Skeletal muscle satellite cell (primary cell): ENCODE measurements around the gene AFG3L2.

Experiments
- H3K27me3 ChIP-seq: 2 replicates; pipeline ENCODE4 v1.7.0; 2013; ENCODE audit warnings: low read length; ENCODE audit not compliant: control insufficient read depth, insufficient read depth
- H3K36me3 ChIP-seq: 2 replicates; pipeline ENCODE4 v1.7.0; 2013; ENCODE audit warnings: mild to moderate bottlenecking, control low read depth, low read length; ENCODE audit not compliant: insufficient read depth
- H3K4me1 ChIP-seq: 2 replicates; pipeline ENCODE4 v1.7.0; 2013; ENCODE audit warnings: low read length; ENCODE audit not compliant: control insufficient read depth, insufficient read depth
- H3K4me2 ChIP-seq: 2 replicates; pipeline ENCODE4 v1.7.0; 2013; ENCODE audit warnings: mild to moderate bottlenecking, low read length
- H3K4me3 ChIP-seq: 2 replicates; pipeline ENCODE4 v1.7.0; 2013; ENCODE audit warnings: low read length
- H3K9ac ChIP-seq: 2 replicates; pipeline ENCODE4 v1.7.0; 2013; ENCODE audit warnings: mild to moderate bottlenecking, low read depth, low read length, moderate library complexity
- H3K9me3 ChIP-seq: replicated peaks from 2 replicates; pipeline ENCODE4 v1.7.0; 2013; ENCODE audit warnings: mild to moderate bottlenecking, control low read depth, low read length

AFG3L2 gene

DNA sequence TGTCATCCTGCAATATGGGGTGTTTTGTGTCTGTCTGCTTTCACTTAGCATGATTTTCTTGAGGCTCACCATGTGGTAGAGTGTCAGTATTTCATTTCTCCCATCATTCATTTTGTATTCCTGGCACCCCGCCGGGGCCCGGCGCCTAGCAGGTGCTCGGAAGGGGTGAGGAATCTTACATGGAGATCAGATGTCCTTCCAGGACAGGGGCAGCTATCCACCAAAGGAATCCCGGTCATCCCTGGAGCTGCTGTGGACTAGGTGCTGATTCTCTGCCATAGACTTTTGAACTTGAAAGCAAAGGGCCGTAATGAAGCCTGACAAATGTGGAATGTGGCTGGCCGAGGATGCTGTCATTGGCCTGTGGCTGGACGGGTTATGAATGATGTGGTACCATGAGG lies 33.1 kb upstream of the AFG3L2 start:
- peaks cover 2% of the 10 kb centered on the region for H3K27me3 ChIP-seq
- H3K4me3 ChIP-seq: peak overlapping the region; percentile 21

DNA sequence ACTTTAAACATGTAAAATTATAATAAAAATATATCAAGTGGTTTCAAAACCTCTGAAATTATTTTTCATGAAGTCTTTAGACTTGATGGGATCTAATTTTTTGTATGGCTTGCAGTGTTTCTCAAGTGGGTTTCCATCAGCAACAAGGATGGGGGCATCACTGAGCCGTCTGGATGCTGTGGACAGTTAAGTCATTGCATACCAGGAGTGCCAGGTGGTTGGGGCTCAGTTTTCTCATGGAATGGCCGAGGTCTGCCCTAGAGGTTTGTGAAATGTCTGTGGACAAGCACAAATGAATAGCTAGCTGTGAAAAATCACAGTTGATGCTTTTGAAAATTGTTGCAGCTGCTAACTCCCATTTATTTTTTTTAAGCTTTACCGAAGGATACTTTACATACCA lies 32.4 kb upstream of the AFG3L2 start:
- Histone ChIP-seq H3K27me3 (peaks cover 2% of the 10 kb centered on the region), H3K4me3 (peak overlapping the region; percentile 21), H3K36me3 (no peaks in the 10 kb centered on the region), H3K9ac (no peak overlapping the region), H3K9me3 (no peaks in the 10 kb centered on the region), H3K4me1 (peaks cover 17% of the 10 kb centered on the region), H3K4me2 (peak overlapping the region; percentile 38)

More for the DNA sequence above, 33.1 kb upstream of the AFG3L2 start:
- H3K4me2 ChIP-seq: peak overlapping the region; percentile 38
- H3K4me1 ChIP-seq: peaks cover 17% of the 10 kb centered on the region
- H3K9ac ChIP-seq: no peak overlapping the region
- no peaks in the 10 kb centered on the region for H3K36me3 ChIP-seq
- H3K9me3 ChIP-seq: no peaks in the 10 kb centered on the region

DNA sequence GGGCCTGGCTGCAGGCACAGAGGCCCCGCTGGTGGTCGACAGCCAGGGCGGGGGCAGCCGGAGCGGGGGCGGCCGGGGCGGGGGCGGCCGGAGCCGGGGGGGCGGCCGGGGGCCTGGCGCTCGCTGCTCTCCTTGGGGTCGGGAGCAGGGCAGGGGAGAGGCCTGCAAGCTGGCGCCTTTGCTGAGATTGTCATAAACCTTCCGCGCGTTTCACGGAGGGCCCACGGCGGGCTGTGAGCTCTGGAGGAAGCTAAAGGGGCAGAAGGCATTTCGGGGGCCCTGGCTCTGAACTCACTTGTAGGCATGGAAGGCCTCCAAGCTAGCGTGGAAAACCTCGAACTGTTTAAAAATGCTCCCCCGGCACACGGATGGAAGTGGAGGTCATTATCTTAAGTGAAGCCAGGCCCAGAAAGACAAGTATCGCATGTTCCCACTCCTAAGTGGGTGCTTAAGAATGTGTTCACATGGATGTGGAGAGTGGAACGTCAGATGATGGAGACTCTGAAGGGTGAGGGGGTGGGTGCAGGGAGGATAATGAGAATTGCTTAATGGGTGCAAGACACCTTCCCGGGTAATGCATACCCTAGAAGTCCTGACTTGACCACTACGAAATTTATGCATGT lies 31.3 kb upstream of the AFG3L2 start:
- no peaks in the 10 kb centered on the region for H3K9me3 ChIP-seq
- H3K9ac ChIP-seq: peak overlapping the region; percentile 85
- no peaks in the 10 kb centered on the region for H3K36me3 ChIP-seq
- peak overlapping the region; percentile 87 for H3K4me2 ChIP-seq
- H3K4me3 ChIP-seq: peak overlapping the region; percentile 73
- peaks cover 25% of the 10 kb centered on the region for H3K4me1 ChIP-seq
- peaks cover 2% of the 10 kb centered on the region for H3K27me3 ChIP-seq

DNA sequence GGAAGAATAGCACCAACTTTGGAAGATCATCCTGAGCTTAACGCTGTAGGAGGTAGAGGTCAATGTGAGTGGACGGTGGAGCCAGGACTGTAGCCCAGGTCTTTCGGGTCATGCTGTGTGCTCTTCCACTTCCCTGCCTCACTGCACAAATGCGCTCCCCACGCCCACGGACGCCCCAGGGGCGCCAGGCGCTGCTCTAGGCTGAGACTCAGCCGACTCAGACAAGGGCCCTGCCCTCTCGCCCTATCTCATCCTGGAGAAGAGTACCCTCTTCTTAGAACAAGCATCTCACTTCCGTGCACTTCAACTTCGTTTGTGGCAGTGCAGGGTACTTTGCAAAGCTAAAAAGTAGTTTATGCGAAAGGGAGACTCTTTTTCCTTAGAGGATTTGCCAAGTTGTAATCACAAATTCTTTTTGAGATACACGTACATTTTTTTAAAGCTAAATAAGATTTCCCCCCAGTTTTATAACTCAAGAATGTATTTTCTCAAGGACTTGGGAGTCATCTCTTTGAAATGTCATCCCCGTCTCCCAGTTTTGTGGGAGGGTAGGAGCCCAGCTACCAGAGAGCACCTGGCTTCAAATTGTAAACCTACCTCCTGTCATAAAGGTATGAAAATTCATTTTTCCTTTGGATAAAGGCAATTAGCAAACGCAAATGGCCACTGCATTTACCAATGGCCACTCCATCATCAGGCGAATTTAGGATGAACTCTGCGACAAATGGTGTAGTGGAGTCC lies 29.5 kb upstream of the AFG3L2 start:
- Histone ChIP-seq H3K4me3 (no peak overlapping the region), H3K4me2 (no peak overlapping the region), H3K36me3 (no peaks in the 10 kb centered on the region), H3K4me1 (peaks cover 28% of the 10 kb centered on the region), H3K9me3 (no peaks in the 10 kb centered on the region), H3K9ac (no peak overlapping the region), H3K27me3 (peaks cover 2% of the 10 kb centered on the region)

DNA sequence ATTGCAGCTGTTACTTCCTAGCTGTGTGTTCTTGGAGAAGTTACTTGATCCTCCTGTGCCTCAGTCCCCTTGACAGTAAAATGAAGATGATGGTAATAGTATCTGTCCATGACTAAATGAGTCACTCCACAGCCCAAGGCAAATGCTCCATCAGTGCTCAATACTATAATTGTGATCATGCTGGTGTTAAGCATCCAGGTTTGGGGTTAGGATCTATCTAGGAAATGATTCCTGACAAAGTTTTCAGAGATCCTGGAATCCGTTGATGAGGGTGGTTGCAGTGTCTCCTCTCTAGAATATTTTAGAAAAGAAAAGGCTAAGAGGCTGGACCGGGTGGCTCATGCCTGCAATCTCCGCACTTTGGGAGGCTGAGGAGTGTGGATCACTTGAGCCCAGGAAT lies 28.0 kb upstream of the AFG3L2 start:
- Histone ChIP-seq H3K27me3 (peaks cover 2% of the 10 kb centered on the region), H3K4me1 (peaks cover 26% of the 10 kb centered on the region)

DNA sequence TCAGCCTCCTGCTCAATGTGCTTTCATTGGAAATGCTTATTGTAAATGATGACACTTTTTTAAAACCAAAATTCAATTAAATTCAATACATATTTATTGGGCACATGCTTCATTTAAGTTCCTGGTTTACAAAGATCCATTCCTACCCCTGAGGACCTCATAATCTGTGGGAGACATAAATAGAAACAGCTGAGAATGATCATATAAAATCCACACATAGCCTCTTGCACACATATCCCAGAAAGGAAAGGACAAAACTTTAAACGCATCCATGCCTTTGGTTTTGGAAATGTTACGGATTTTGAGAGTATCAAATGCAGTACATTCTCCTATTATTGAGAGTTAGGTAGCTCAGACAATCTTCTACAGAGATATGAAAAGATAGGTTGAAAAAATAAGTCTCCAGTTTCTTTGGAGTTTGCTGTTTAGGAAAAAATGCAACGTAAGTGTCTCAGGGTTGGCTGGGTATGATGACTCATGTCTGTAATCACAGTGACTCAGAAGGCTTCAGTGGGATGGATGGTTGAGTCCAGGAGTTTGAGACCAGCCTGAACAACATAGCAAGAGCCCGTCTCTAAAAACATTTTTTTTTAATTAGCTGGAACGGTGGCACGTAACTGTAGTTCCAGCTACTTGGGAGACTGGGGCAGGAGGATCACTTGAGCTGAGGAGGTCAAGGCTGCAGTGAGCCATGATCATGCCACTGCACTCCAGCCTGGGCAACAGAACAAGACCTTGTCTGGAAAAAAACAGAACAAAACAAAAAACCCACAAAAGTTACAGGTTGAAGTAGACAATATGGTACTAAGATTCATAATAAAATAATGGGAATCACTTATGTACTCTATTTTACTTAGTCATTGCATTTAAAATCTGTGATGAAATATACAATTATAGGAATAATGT lies 26.8 kb upstream of the AFG3L2 start:
- Histone ChIP-seq H3K36me3 (no peaks in the 10 kb centered on the region), H3K4me3 (no peak overlapping the region), H3K9ac (no peak overlapping the region), H3K4me1 (peaks cover 14% of the 10 kb centered on the region), H3K4me2 (peak overlapping the region; percentile 38), H3K27me3 (peaks cover 2% of the 10 kb centered on the region), H3K9me3 (no peaks in the 10 kb centered on the region)

More for the DNA sequence above, 28.0 kb upstream of the AFG3L2 start:
- Histone ChIP-seq H3K9ac (no peak overlapping the region), H3K4me2 (no peak overlapping the region), H3K9me3 (no peaks in the 10 kb centered on the region), H3K4me3 (no peak overlapping the region), H3K36me3 (no peaks in the 10 kb centered on the region)

DNA sequence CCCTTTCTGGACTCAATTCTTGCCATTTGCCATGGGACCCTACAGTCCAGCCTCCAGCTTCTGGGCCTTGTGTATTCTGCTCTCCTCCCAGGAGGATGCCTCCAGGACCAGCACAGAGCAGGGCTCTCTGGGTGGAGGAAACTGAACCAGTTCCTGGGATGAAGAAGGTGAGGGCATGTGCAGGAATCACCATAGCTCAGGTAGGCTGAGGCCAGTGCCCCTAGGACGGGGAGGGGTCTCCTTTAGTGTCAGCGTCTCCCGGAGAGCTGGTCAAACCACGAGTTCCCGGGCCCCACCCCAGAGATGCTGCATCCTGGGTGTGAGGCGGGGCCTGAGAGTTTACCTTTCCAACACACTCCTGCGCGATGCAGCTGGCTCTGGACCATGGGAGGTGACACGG lies 24.9 kb upstream of the AFG3L2 start:
- Histone ChIP-seq H3K9ac (no peak overlapping the region), H3K36me3 (no peaks in the 10 kb centered on the region), H3K27me3 (peaks cover 2% of the 10 kb centered on the region), H3K9me3 (no peaks in the 10 kb centered on the region), H3K4me2 (no peak overlapping the region), H3K4me1 (peaks cover 10% of the 10 kb centered on the region), H3K4me3 (no peak overlapping the region)

DNA sequence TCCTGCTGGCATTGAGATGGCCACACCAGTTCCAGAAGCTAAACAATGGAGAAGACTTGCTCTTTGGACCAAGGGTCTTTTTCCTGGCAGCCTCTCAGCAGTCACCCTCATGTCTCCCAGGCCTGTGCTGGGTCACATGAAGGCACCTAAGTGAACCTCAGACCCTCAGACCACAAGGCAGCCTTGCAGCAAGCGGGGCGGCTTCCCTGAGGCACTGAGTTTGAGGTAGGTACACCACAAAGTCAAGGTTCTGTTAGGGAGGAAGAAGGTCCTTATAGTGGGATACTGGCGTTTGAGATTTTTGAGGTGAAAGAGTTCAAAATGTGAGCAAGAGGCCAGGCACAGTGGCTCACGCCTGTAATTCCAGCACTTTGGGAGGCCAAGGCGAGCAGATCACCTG lies 22.2 kb upstream of the AFG3L2 start:
- Histone ChIP-seq H3K4me1 (peaks cover 10% of the 10 kb centered on the region), H3K4me3 (no peak overlapping the region), H3K9me3 (no peaks in the 10 kb centered on the region), H3K4me2 (no peak overlapping the region), H3K9ac (no peak overlapping the region), H3K36me3 (no peaks in the 10 kb centered on the region), H3K27me3 (no peaks in the 10 kb centered on the region)

DNA sequence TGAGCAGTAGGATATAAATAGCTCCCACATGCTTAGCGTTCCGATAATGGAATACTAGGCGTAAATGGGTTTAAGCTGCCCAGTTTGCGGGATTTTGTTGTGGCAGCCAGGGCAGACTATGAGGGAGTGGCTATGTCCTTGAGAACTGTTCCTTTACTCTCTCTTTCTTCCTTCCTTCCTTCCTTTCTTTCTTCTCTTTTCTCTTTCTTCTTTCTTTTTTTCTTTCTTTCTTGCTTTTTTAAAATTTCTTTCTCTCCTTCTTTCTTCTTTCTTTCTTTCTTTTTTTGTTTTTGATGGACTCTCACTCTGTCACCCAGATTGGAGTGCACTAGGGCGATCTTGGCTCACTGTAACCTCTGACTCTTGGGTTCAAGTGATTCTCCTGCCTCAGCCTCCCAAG lies 21.6 kb upstream of the AFG3L2 start:
- Histone ChIP-seq H3K9ac (no peak overlapping the region), H3K27me3 (no peaks in the 10 kb centered on the region), H3K9me3 (no peaks in the 10 kb centered on the region), H3K36me3 (no peaks in the 10 kb centered on the region), H3K4me2 (no peak overlapping the region), H3K4me1 (peaks cover 12% of the 10 kb centered on the region), H3K4me3 (no peak overlapping the region)

DNA sequence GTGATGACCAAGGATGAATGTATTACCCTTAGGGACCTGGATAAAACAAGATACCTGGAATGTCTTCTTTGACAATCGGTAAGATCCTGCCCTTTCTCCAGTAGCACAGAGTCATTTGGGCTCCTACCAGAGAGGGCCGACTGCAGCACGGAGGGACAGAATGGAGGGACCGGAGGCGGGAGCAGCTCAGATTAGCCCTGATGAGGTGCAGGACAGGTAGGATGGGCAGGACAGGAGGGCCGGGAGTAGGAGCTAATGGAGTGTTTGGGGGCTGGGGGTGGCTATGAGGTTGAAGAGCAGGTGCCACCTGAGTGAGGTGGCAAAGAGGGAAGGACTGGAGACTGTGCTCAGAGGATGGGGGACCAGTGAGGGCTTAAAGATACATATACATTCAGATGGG lies 20.8 kb upstream of the AFG3L2 start:
- no peak overlapping the region for H3K4me2 ChIP-seq
- H3K9me3 ChIP-seq: no peaks in the 10 kb centered on the region
- H3K4me1 ChIP-seq: peaks cover 8% of the 10 kb centered on the region
- no peak overlapping the region for H3K9ac ChIP-seq
- H3K4me3 ChIP-seq: no peak overlapping the region
- H3K36me3 ChIP-seq: no peaks in the 10 kb centered on the region
- H3K27me3 ChIP-seq: no peaks in the 10 kb centered on the region

DNA sequence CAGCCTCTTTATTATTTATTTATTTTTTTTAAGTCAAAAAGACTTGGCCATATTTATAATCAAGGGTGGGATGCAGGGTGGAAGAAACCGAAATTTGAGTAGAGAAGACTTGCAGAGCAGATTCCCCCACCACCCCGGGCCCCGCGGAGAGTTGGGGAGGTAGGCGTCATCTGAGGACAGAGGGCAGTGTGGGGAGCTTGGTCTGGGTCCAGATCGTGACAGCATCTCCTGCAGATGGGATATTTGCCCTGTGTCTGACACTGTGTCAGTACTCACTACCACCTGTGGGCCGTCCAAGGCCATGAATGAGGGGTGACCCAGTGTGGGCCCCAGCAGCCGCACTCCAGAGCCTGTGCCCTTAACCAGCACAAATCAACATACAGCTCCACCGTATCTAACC lies 20.2 kb upstream of the AFG3L2 start:
- Histone ChIP-seq H3K4me2 (no peak overlapping the region), H3K27me3 (no peaks in the 10 kb centered on the region), H3K4me3 (no peak overlapping the region), H3K4me1 (peaks cover 8% of the 10 kb centered on the region), H3K9ac (no peak overlapping the region), H3K36me3 (no peaks in the 10 kb centered on the region), H3K9me3 (no peaks in the 10 kb centered on the region)
